B cell (primary cell): Measurements from ENCODE around the gene GPAT3.
"Not testable (repeated sequence)": the region's sequence is repeated elsewhere in the genome, so short reads cannot be mapped to it uniquely, and the experiment has no call there.

ENCODE experiments used
- EZH2 ChIP-seq: IDR thresholded peaks from 2 replicates; pipeline ENCODE4 v1.6.1; 2012; ENCODE audit warnings: borderline replicate concordance, low read depth, mild to moderate bottlenecking, moderate library complexity, low read length; ENCODE audit not compliant: insufficient read depth, poor library complexity, severe bottlenecking
- TF ChIP-seq, protein P1 (sequence below): fragments of 200-600 bp; IDR thresholded peaks from one replicate; pipeline ENCODE4 v1.8.0; 2022; ENCODE audit warnings: antibody characterized with exemption, mild to moderate bottlenecking

DNA sequence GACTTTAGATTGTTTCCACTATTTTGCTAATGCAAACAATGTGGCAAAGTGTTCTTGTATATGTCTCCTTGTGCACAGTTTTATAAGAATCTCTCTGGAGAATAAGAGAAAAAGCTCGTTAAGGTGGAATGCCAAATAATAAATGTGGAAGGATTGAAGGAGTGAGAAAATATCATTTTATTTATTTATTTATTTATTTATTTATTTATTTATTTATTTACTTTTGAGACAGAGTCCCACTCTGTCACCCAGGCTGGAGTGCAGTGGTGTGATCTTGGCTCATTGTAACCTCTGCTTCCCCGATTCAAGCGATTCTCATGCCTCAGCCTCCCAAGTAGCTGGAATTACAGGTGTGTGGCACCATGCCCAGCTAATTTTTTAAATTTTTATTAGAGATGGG is 40.3 kb downstream of the GPAT3 start:
- TF ChIP-seq, protein P1, sequence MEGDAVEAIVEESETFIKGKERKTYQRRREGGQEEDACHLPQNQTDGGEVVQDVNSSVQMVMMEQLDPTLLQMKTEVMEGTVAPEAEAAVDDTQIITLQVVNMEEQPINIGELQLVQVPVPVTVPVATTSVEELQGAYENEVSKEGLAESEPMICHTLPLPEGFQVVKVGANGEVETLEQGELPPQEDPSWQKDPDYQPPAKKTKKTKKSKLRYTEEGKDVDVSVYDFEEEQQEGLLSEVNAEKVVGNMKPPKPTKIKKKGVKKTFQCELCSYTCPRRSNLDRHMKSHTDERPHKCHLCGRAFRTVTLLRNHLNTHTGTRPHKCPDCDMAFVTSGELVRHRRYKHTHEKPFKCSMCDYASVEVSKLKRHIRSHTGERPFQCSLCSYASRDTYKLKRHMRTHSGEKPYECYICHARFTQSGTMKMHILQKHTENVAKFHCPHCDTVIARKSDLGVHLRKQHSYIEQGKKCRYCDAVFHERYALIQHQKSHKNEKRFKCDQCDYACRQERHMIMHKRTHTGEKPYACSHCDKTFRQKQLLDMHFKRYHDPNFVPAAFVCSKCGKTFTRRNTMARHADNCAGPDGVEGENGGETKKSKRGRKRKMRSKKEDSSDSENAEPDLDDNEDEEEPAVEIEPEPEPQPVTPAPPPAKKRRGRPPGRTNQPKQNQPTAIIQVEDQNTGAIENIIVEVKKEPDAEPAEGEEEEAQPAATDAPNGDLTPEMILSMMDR = not testable (repeated sequence)
- TF ChIP-seq EZH2 = not testable (repeated sequence)
